Activated T-cell treated with anti-CD3 and anti-CD28 coated beads, Interleukin-2, amount 50 U/mL, for 24 hours (primary cell): ENCODE measurements around the gene TAGAP.
A peak's percentile ranks its signal among the peaks of the same experiment; 100 is the strongest.

ENCODE experiments used
- DNase-seq: peaks from one replicate; pipeline ENCODE4 v3.0.0-alpha.2; 2020
- H3K27ac Mint-ChIP-seq: 2 replicates; pipeline ENCODE4 v1.8.0; 2020; ENCODE audit warnings: mild to moderate bottlenecking, mixed read lengths
- H3K27me3 Mint-ChIP-seq: 2 replicates; pipeline ENCODE4 v1.8.0; 2020; ENCODE audit warnings: mixed read lengths
- H3K36me3 Mint-ChIP-seq: 2 replicates; pipeline ENCODE4 v1.8.0; 2020; ENCODE audit warnings: low read depth, mixed read lengths
- H3K4me1 Mint-ChIP-seq: 2 replicates; pipeline ENCODE4 v1.8.0; 2020; ENCODE audit warnings: low read depth, mixed read lengths
- H3K4me3 Mint-ChIP-seq: 2 replicates; pipeline ENCODE4 v1.8.0; 2020; ENCODE audit warnings: mild to moderate bottlenecking, moderate library complexity, mixed read lengths
- H3K9me3 Mint-ChIP-seq: 2 replicates; pipeline ENCODE4 v1.8.0; 2020; ENCODE audit warnings: mixed read lengths

Gene TAGAP

GRCh38 chr6:159062564-159062945 lies 17.8 kb upstream of the TAGAP start:
- Mint-ChIP-seq H3K4me3 (peak overlapping the region; percentile 57), H3K36me3 (peaks cover 5% of the 10 kb centered on the region), H3K27ac (peak overlapping the region; percentile 96), H3K9me3 (peaks cover 9% of the 10 kb centered on the region), H3K4me1 (peaks cover 100% of the 10 kb centered on the region), H3K27me3 (no peaks in the 10 kb centered on the region)
- no peak for DNase-seq

- Mint-ChIP-seq H3K36me3 (peaks cover 5% of the 10 kb centered on the region), H3K4me1 (peaks cover 100% of the 10 kb centered on the region), H3K27ac (peak overlapping the region; percentile 96), H3K27me3 (no peaks in the 10 kb centered on the region), H3K9me3 (peaks cover 9% of the 10 kb centered on the region), H3K4me3 (peak overlapping the region; percentile 57)
- no peak for DNase-seq
Observed at GRCh38 chr6:159061805-159062563, 17.2 kb upstream of the TAGAP start.

GRCh38 chr6:159061146-159061545 lies 16.4 kb upstream of the TAGAP start:
- Mint-ChIP-seq H3K4me1 (peaks cover 100% of the 10 kb centered on the region), H3K36me3 (peaks cover 5% of the 10 kb centered on the region), H3K9me3 (peaks cover 9% of the 10 kb centered on the region), H3K27me3 (no peaks in the 10 kb centered on the region), H3K27ac (peak overlapping the region; percentile 96), H3K4me3 (no peak overlapping the region)
- no peak for DNase-seq

GRCh38 chr6:159059885-159060506 lies 15.2 kb upstream of the TAGAP start:
- Mint-ChIP-seq H3K27ac (peak overlapping the region; percentile 96), H3K27me3 (no peaks in the 10 kb centered on the region), H3K9me3 (peaks cover 9% of the 10 kb centered on the region), H3K36me3 (peaks cover 5% of the 10 kb centered on the region), H3K4me3 (peak overlapping the region; percentile 32), H3K4me1 (peaks cover 98% of the 10 kb centered on the region)
- DNase-seq: no peak

- Mint-ChIP-seq H3K27ac (peak overlapping the region; percentile 96), H3K4me1 (peaks cover 98% of the 10 kb centered on the region), H3K4me3 (peak overlapping the region; percentile 26), H3K27me3 (no peaks in the 10 kb centered on the region), H3K36me3 (peaks cover 5% of the 10 kb centered on the region), H3K9me3 (peaks cover 9% of the 10 kb centered on the region)
- no peak for DNase-seq
Observed at GRCh38 chr6:159059141-159059540, 14.3 kb upstream of the TAGAP start.

GRCh38 chr6:159056899-159057298 lies 12.1 kb upstream of the TAGAP start:
- Mint-ChIP-seq H3K4me3 (peak overlapping the region; percentile 60), H3K4me1 (peaks cover 98% of the 10 kb centered on the region), H3K9me3 (peaks cover 6% of the 10 kb centered on the region), H3K36me3 (peaks cover 4% of the 10 kb centered on the region), H3K27ac (peak overlapping the region; percentile 96), H3K27me3 (no peaks in the 10 kb centered on the region)
- DNase-seq: no peak

GRCh38 chr6:159056432-159056831 lies 11.6 kb upstream of the TAGAP start:
- peaks cover under 1% of the 10 kb centered on the region for H3K36me3 Mint-ChIP-seq
- no peak for DNase-seq
- H3K4me1 Mint-ChIP-seq: peaks cover 96% of the 10 kb centered on the region
- peak overlapping the region; percentile 96 for H3K27ac Mint-ChIP-seq
- H3K27me3 Mint-ChIP-seq: no peaks in the 10 kb centered on the region
- peak overlapping the region; percentile 60 for H3K4me3 Mint-ChIP-seq
- H3K9me3 Mint-ChIP-seq: peaks cover 1% of the 10 kb centered on the region

GRCh38 chr6:159056003-159056402 lies 11.2 kb upstream of the TAGAP start:
- Mint-ChIP-seq H3K9me3 (no peaks in the 10 kb centered on the region), H3K27ac (peak overlapping the region; percentile 96), H3K27me3 (no peaks in the 10 kb centered on the region), H3K4me3 (peak overlapping the region; percentile 60), H3K4me1 (peaks cover 92% of the 10 kb centered on the region), H3K36me3 (no peaks in the 10 kb centered on the region)
- DNase-seq: no peak

- no peak for DNase-seq
- Mint-ChIP-seq H3K4me3 (no peak overlapping the region), H3K27me3 (no peaks in the 10 kb centered on the region), H3K9me3 (no peaks in the 10 kb centered on the region), H3K27ac (no peak overlapping the region), H3K36me3 (no peaks in the 10 kb centered on the region), H3K4me1 (peaks cover 78% of the 10 kb centered on the region)
Observed at GRCh38 chr6:159053781-159054398, 9.1 kb upstream of the TAGAP start.

- Mint-ChIP-seq H3K27me3 (no peaks in the 10 kb centered on the region), H3K4me1 (peaks cover 78% of the 10 kb centered on the region), H3K36me3 (no peaks in the 10 kb centered on the region), H3K27ac (no peak overlapping the region), H3K9me3 (no peaks in the 10 kb centered on the region), H3K4me3 (no peak overlapping the region)
- no peak for DNase-seq
Observed at GRCh38 chr6:159052720-159053119, 7.9 kb upstream of the TAGAP start.

GRCh38 chr6:159047891-159048685 lies 3.3 kb upstream of the TAGAP start:
- H3K27ac Mint-ChIP-seq: peak overlapping the region; percentile 87
- peaks cover 59% of the 10 kb centered on the region for H3K4me1 Mint-ChIP-seq
- no peaks in the 10 kb centered on the region for H3K9me3 Mint-ChIP-seq
- H3K27me3 Mint-ChIP-seq: no peaks in the 10 kb centered on the region
- peak overlapping the region; percentile 54 for H3K4me3 Mint-ChIP-seq
- peaks cover 18% of the 10 kb centered on the region for H3K36me3 Mint-ChIP-seq
- DNase-seq: no peak

GRCh38 chr6:159045801-159046200 lies 1.0 kb upstream of the TAGAP start:
- DNase-seq: no peak
- Mint-ChIP-seq H3K9me3 (no peaks in the 10 kb centered on the region), H3K4me3 (peak overlapping the region; percentile 94), H3K27ac (peak overlapping the region; percentile 98), H3K36me3 (peaks cover 41% of the 10 kb centered on the region), H3K4me1 (peaks cover 65% of the 10 kb centered on the region), H3K27me3 (no peaks in the 10 kb centered on the region)

GRCh38 chr6:159043947-159044346 lies 844 bp downstream of the TAGAP start:
- DNase-seq: no peak
- H3K27ac Mint-ChIP-seq: peak overlapping the region; percentile 98
- no peaks in the 10 kb centered on the region for H3K9me3 Mint-ChIP-seq
- peaks cover 60% of the 10 kb centered on the region for H3K36me3 Mint-ChIP-seq
- H3K27me3 Mint-ChIP-seq: no peaks in the 10 kb centered on the region
- peaks cover 77% of the 10 kb centered on the region for H3K4me1 Mint-ChIP-seq
- H3K4me3 Mint-ChIP-seq: peak overlapping the region; percentile 94

- peaks cover 66% of the 10 kb centered on the region for H3K36me3 Mint-ChIP-seq
- H3K4me1 Mint-ChIP-seq: peaks cover 76% of the 10 kb centered on the region
- no peaks in the 10 kb centered on the region for H3K27me3 Mint-ChIP-seq
- H3K9me3 Mint-ChIP-seq: no peaks in the 10 kb centered on the region
- H3K27ac Mint-ChIP-seq: peak overlapping the region; percentile 98
- no peak for DNase-seq
- peak overlapping the region; percentile 94 for H3K4me3 Mint-ChIP-seq
Observed at GRCh38 chr6:159043251-159043650, 1.5 kb downstream of the TAGAP start.
